Spleen (tissue), 7 donors: ENCODE measurements around the gene TJP1.

ENCODE experiments used
- CTCF ChIP-seq, 11 experiments: fragments of 200-600 bp in 7 of 11; fragments of 450-650 bp in 4 of 11; sonication (generic) in 4 of 11; IDR thresholded peaks in 8 of 11; conservative IDR thresholded peaks in 3 of 11; 1 replicate in 7 of 11; 2 replicates in 4 of 11; pipeline versions ENCODE4 v1.4.0 to v1.8.0; 2016 to 2021; ENCODE audit warnings: antibody characterized with exemption in 11 of 11, inconsistent platforms in 4 of 11, mild to moderate bottlenecking in 1 of 11
- POLR2A ChIP-seq, 3 donors: fragments of 450-650 bp; IDR thresholded peaks; one replicate each; pipeline ENCODE4 v1.5.1; 2017; ENCODE audit warnings: antibody characterized with exemption in 3 of 3, mild to moderate bottlenecking in 1 of 3
- donor health status: DM: no; HTN: no; CAD: no; lungs with moderate emphysema.
- donor health status: DM: no; HTN: no; CAD: no.
- donor health status: DM: no; HTN: no; CAD: no.

GRCh38 chr15:29822684-29823459 is 604 bp upstream of the TJP1 start:
- TF ChIP-seq CTCF (IDR thresholded peaks at IDR 0.05 in 8 of 11, conservative IDR thresholded peaks at IDR 0.05 in 3 of 11) (no peak), POLR2A (IDR thresholded peaks at IDR 0.05) (no peak)
